ENCODE results near the gene FAXC. TPM values are rescaled to one million over a fixed set of nuclear protein-coding genes. Genes with fewer than 3 reads are reported as not detected.

The FAXC gene
- total and polyA plus RNA-seq, 2 of the 8 experiments (the other 6 are each of a cell fraction or from before 2014, with no cell fraction given): 23.2 to 29.8 TPM

- no peak overlapping the region for H3K56ac ChIP-seq (replicated peaks; ENCODE audit: insufficient read length, low read depth, low read length)
- H2BK5ac ChIP-seq (ENCODE audit: low read depth, low read length): no peak overlapping the region
- no peak overlapping the region for H2AK5ac ChIP-seq (ENCODE audit: low read depth, low read length)
- H3K9ac ChIP-seq (replicated peaks in 1 of 4; ENCODE audit: extremely low read depth in 1 of 4, low read depth in 3 of 4, low read length in 3 of 4): no peak overlapping the region
- no peak overlapping the region for H2BK20ac ChIP-seq (ENCODE audit: low read length)
- H3K9me3 ChIP-seq (ENCODE audit: insufficient read depth in 2 of 2, low read depth in 1 of 2, low read length in 1 of 2): no peaks in the 10 kb centered on the region
- no peak overlapping the region for H2BK120ac ChIP-seq (replicated peaks; ENCODE audit: low read depth, low read length)
- H3K18ac ChIP-seq (ENCODE audit: extremely low read depth, low read length): no peak overlapping the region
- H3K36me3 ChIP-seq (ENCODE audit: control insufficient read depth in 2 of 4, insufficient read depth in 4 of 4, low read length in 3 of 4): no peaks in the 10 kb centered on the region; a peak in 1 of 8 replicates
- H4K8ac ChIP-seq (ENCODE audit: extremely low read depth, insufficient read depth, low read length): no peak overlapping the region
- DNase-seq (ENCODE audit: low read depth in 1 of 2, low spot score in 2 of 2): no peak
- H4K5ac ChIP-seq (ENCODE audit: insufficient read length, low read depth, low read length): no peak overlapping the region
- H2BK15ac ChIP-seq (ENCODE audit: low read length): no peak overlapping the region
- H3K79me1 ChIP-seq (ENCODE audit: low read depth, low read length): no peaks in the 10 kb centered on the region; the same call in 1 of the 2 replicates
- no peaks in the 10 kb centered on the region for H4K20me1 ChIP-seq (replicated peaks in 1 of 2; ENCODE audit: control insufficient read depth in 1 of 2, insufficient read depth in 2 of 2, low read length in 2 of 2)
- no peak for TF ChIP-seq SUZ12 (IDR thresholded peaks at IDR 0.05; ENCODE audit: low read length)
- no peak for TF ChIP-seq GABPA (IDR thresholded peaks at IDR 0.05; ENCODE audit: borderline replicate concordance, insufficient read depth, low read length)
- TF ChIP-seq POLR2AphosphoS5 (IDR thresholded peaks at IDR 0.05; ENCODE audit: low read depth, low read length): no peak
- TF ChIP-seq PHF8 (conservative IDR thresholded peaks at IDR 0.05; ENCODE audit: low read depth, low read length): no peak
- no peak for TF ChIP-seq BRCA1 (IDR thresholded peaks at IDR 0.05; ENCODE audit: low read depth, low read length)
- no peak for TF ChIP-seq HDAC2 (IDR thresholded peaks at IDR 0.05; ENCODE audit: borderline replicate concordance in 1 of 2, low read depth in 2 of 2, low read length in 2 of 2)
- no peak for TF ChIP-seq SIX5 (IDR thresholded peaks at IDR 0.05; ENCODE audit: low read depth, low read length)
- no peak for TF ChIP-seq SP2 (IDR thresholded peaks at IDR 0.05; ENCODE audit: low read length)
- TF ChIP-seq JUND (IDR thresholded peaks at IDR 0.05; ENCODE audit: low read length): no peak
- TF ChIP-seq CEBPB (IDR thresholded peaks at IDR 0.05; ENCODE audit: low read depth, low read length): no peak
- no peak for TF ChIP-seq MAFK (IDR thresholded peaks at IDR 0.05; ENCODE audit: low read depth, low read length)
- WGBS, 2 experiments (ENCODE audit: extremely low coverage in 1 of 2, insufficient coverage in 1 of 2, insufficient read length in 1 of 2, insufficient replicate concordance in 2 of 2, low coverage in 1 of 2, low lambda C conversion rate in 2 of 2, missing lambda C conversion rate in 1 of 2): 93% methylated on average over 1 of the region's 1 CpG; no CpG with 5 or more reads in 1 of the 2 experiments
- no peak overlapping the region for H4K91ac ChIP-seq (replicated peaks; ENCODE audit: insufficient read length, low read length)
- POLR2A ChIA-PET (ENCODE audit: partially characterized antibody): interaction anchor here (0.6 kb wide), 1 partner anchor 8 kb away, joined by 4 read pairs; no protein-coding TSS in a partner anchor
- no peak overlapping the region for H3K27ac ChIP-seq (ENCODE audit: low read depth, low read length)
- H3K23ac ChIP-seq (ENCODE audit: insufficient read length): no peak overlapping the region
- no peak for FAIRE-seq
- no peak overlapping the region for H3K14ac ChIP-seq (ENCODE audit: insufficient read length)
- no peak overlapping the region for H3K4me2 ChIP-seq (ENCODE audit: insufficient read depth in 1 of 2, low read depth in 2 of 2, low read length in 2 of 2)
- no peak overlapping the region for H3K4ac ChIP-seq (replicated peaks; ENCODE audit: insufficient read length, low read depth, low read length)
- H2AFZ ChIP-seq (ENCODE audit: low read length): no peak overlapping the region
- no peaks in the 10 kb centered on the region for H3K79me2 ChIP-seq (ENCODE audit: control insufficient read depth in 1 of 2, insufficient read depth in 2 of 2, low read length in 2 of 2)
- H3K23me2 ChIP-seq (ENCODE audit: low read depth, low read length): no peaks in the 10 kb centered on the region
- no peak overlapping the region for H3K4me3 ChIP-seq (ENCODE audit: extremely low read depth in 1 of 4, insufficient read depth in 2 of 4, low read depth in 3 of 4, low read length in 4 of 4)
- H2BK12ac ChIP-seq (ENCODE audit: low read depth, low read length): no peak overlapping the region
- H3K27me3 ChIP-seq (replicated peaks in 1 of 4; ENCODE audit: control insufficient read depth in 3 of 4, extremely low read depth in 1 of 4, insufficient read depth in 3 of 4, low read length in 3 of 4): no peaks in the 10 kb centered on the region
- H3K4me1 ChIP-seq (replicated peaks in 1 of 4; ENCODE audit: control insufficient read depth in 3 of 4, insufficient read depth in 4 of 4, low read length in 3 of 4): peaks cover 0 to 5% (median 3%) of the 10 kb centered on the region in 4 experiments; a peak in 2 of 7 replicates
- CTCF ChIA-PET (ENCODE audit: partially characterized antibody): interaction anchor here (0.6 to 1.0 kb wide), 4 partner anchors 9 to 435 kb away, joined by 3 to 7 read pairs (median 3); no protein-coding TSS in a partner anchor
Observed at GRCh38 chr6:99310553-99310952, 38.9 kb downstream of the FAXC start.
